ACC112 (cell line): ENCODE measurements around the gene NPEPL1.
"Not testable (repeated sequence)": the region's sequence is repeated elsewhere in the genome, so short reads cannot be mapped to it uniquely, and the experiment has no call there.

Experiments
- H2AFZ ChIP-seq: fragments of 200-600 bp; sonication (generic); one replicate; pipeline ENCODE4 v1.6.0; 2017; ENCODE audit warnings: antibody characterized with exemption, low read length; ENCODE audit not compliant: unreplicated experiment
- H3K27ac ChIP-seq: fragments of 200-600 bp; sonication (generic); 2 replicates; pipeline ENCODE4 v1.5.1; 2014; ENCODE audit warnings: low read depth, mild to moderate bottlenecking, antibody characterized with exemption, low read length, moderate library complexity
- H3K27me3 ChIP-seq: fragments of 200-600 bp; sonication (generic); 2 replicates; pipeline ENCODE4 v1.6.1; 2014; ENCODE audit warnings: mild to moderate bottlenecking, antibody characterized with exemption, low read length, moderate library complexity, mixed read lengths; ENCODE audit not compliant: insufficient read depth
- H3K36me3 ChIP-seq: fragments of 200-600 bp; sonication (generic); 2 replicates; pipeline ENCODE4 v1.6.1; 2016; ENCODE audit warnings: mild to moderate bottlenecking, antibody characterized with exemption, low read length, moderate library complexity, mixed read lengths; ENCODE audit not compliant: insufficient read depth
- H3K4me1 ChIP-seq: fragments of 200-600 bp; sonication (generic); one replicate; pipeline ENCODE4 v1.6.1; 2016; ENCODE audit warnings: low read length, mixed read lengths; ENCODE audit not compliant: insufficient read depth, unreplicated experiment, control insufficient read depth
- H3K4me3 ChIP-seq: fragments of 200-600 bp; sonication (generic); 2 replicates; pipeline ENCODE4 v1.5.1; 2014; ENCODE audit warnings: mild to moderate bottlenecking, low read depth, low read length
- H3K79me2 ChIP-seq: fragments of 200-600 bp; sonication (generic); one replicate; pipeline ENCODE4 v1.6.0; 2016; ENCODE audit warnings: low read length; ENCODE audit not compliant: control insufficient read depth, unreplicated experiment, insufficient read depth

The NPEPL1 gene

DNA sequence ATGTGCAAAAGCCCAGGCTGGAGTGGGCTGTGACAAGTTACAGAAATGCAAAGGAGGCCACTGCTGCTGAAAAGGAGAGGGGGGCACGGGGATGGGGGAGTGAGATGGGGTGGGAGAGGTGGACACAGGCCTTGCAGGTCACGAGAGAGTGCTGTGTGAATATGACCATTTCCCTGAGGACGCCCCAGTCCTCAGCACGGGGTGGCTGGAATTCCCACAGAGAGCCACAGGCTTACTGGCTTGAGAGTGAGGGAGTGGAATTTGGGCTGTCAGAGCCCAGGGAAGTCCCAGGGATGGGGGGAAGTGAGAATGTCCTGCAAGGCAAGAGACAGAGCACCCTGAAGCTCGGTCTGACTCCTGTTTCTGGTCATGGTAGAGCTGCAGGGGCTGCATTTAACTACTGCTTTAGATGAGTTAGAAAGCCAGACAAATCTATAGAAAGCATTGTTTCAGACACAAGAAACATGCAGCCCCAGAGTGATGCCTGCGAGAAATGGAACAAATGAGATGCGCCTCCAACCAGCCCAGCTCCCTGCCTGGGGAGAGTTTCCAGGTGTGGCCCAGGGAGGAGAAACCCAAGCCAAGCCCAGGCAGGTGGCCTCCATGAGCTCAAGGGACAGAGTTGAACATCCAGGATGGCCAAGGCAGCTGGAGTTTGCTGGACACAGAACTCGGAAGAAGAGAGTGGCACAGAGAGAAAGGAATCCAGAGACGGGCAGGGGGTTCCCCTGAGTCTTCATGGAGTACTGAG, 30.5 kb downstream of the NPEPL1 start:
- Histone ChIP-seq H2AFZ (no peak overlapping the region), H3K36me3 (no peaks in the 10 kb centered on the region), H3K27ac (no peak overlapping the region), H3K27me3 (peaks cover 46% of the 10 kb centered on the region), H3K79me2 (no peaks in the 10 kb centered on the region), H3K4me3 (no peak overlapping the region), H3K4me1 (no peaks in the 10 kb centered on the region)

- Histone ChIP-seq H3K36me3 (no peaks in the 10 kb centered on the region), H3K79me2 (no peaks in the 10 kb centered on the region), H3K27ac (no peak overlapping the region), H3K4me1 (no peaks in the 10 kb centered on the region), H3K4me3 (no peak overlapping the region), H3K27me3 (peaks cover 46% of the 10 kb centered on the region), H2AFZ (no peak overlapping the region)
These were observed 31.0 kb downstream of the NPEPL1 start for GRCh38 chr20:58723628-58723984.

- H3K4me3 ChIP-seq, H3K36me3 ChIP-seq, H2AFZ ChIP-seq, H3K4me1 ChIP-seq, H3K79me2 ChIP-seq, H3K27ac ChIP-seq: not testable (repeated sequence)
- H3K27me3 ChIP-seq, result peaks cover 41% of the 10 kb centered on the region
These were observed 33.6 kb downstream of the NPEPL1 start for GRCh38 chr20:58726156-58726555.

- Histone ChIP-seq H3K27me3 (peaks cover 45% of the 10 kb centered on the region), H3K4me3 (no peak overlapping the region), H2AFZ (no peak overlapping the region), H3K27ac (no peak overlapping the region), H3K36me3 (no peaks in the 10 kb centered on the region), H3K4me1 (no peaks in the 10 kb centered on the region), H3K79me2 (no peaks in the 10 kb centered on the region)
These were observed 38.6 kb downstream of the NPEPL1 start for GRCh38 chr20:58731192-58731591.

DNA sequence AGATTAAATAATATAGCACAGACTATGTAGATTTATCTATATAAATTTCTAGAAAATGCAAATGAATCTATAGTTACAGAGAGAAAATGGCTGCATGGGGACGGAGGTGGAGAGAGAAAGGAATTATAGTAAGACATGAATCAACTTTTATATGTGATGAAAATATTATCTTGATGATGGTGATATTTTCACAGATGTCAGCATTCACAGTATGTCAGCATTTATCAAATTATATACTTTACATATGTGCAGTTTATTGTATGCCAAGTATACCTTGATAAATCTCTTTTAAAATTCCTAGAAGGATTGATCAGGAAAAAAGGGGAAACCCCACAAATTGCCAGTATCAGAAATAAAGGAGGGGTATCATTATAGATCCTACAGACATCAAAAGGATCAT, 44.6 kb downstream of the NPEPL1 start:
- H3K36me3 ChIP-seq, result no peaks in the 10 kb centered on the region
- no peak overlapping the region for H3K27ac ChIP-seq
- H3K79me2 ChIP-seq, result no peaks in the 10 kb centered on the region
- no peak overlapping the region for H3K4me3 ChIP-seq
- H3K27me3 ChIP-seq, result peaks cover 83% of the 10 kb centered on the region
- H3K4me1 ChIP-seq, result no peaks in the 10 kb centered on the region
- H2AFZ ChIP-seq, result no peak overlapping the region

DNA sequence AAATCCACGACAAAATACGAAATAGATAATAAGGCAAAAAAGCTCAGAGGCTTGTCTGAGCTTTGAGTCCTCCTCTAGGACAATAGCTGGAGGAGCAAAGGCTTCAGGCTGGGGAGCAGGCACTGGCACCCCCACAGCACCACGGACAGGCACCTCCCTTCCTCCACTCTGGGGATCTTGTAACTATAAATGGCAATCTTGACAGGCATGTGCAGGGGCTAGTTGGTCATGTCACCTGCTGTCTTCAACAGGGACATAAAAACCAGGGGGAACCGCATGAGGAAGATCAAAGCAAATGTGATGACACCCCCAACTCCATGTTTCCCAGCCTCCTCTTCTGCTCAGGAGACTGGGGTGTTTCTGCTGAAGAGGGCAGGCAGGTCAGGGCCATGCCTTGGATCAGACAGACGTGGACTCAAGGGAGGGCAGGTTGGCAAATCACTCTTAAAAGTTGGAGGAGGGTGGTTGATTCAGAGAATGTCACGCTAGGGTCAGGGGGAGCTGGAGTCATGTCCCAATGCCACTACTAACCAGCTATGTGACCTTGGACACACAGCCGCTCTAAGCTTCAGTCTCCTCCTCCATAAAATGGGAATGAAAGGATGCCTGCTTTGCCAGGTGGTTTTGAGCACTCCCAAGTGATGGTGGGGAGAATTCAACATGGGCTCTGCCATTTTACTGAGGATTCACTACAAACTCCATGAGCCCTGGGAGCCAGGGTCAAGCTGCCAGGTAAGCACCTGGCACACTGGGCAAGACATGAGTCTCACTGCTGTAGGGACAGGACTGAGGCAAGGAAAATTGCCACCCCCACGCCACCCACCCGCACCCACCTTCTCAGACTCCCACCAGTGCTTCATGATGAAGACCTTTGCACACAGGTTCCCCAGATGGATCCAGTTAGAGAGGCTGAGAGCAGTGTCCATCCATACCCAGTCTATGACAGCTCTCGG, 48.0 kb downstream of the NPEPL1 start:
- no peak overlapping the region for H3K27ac ChIP-seq
- H3K27me3 ChIP-seq, result peaks cover 84% of the 10 kb centered on the region
- no peak overlapping the region for H2AFZ ChIP-seq
- H3K36me3 ChIP-seq, result no peaks in the 10 kb centered on the region
- no peak overlapping the region for H3K4me3 ChIP-seq
- H3K79me2 ChIP-seq, result no peaks in the 10 kb centered on the region
- no peaks in the 10 kb centered on the region for H3K4me1 ChIP-seq

GRCh38 chr20:58741384-58741783, 48.8 kb downstream of the NPEPL1 start:
- H3K27me3 ChIP-seq, result peaks cover 87% of the 10 kb centered on the region
- no peaks in the 10 kb centered on the region for H3K4me1 ChIP-seq
- H3K4me3 ChIP-seq, result no peak overlapping the region
- no peak overlapping the region for H2AFZ ChIP-seq
- H3K27ac ChIP-seq, result no peak overlapping the region
- H3K79me2 ChIP-seq, result no peaks in the 10 kb centered on the region
- no peaks in the 10 kb centered on the region for H3K36me3 ChIP-seq

DNA sequence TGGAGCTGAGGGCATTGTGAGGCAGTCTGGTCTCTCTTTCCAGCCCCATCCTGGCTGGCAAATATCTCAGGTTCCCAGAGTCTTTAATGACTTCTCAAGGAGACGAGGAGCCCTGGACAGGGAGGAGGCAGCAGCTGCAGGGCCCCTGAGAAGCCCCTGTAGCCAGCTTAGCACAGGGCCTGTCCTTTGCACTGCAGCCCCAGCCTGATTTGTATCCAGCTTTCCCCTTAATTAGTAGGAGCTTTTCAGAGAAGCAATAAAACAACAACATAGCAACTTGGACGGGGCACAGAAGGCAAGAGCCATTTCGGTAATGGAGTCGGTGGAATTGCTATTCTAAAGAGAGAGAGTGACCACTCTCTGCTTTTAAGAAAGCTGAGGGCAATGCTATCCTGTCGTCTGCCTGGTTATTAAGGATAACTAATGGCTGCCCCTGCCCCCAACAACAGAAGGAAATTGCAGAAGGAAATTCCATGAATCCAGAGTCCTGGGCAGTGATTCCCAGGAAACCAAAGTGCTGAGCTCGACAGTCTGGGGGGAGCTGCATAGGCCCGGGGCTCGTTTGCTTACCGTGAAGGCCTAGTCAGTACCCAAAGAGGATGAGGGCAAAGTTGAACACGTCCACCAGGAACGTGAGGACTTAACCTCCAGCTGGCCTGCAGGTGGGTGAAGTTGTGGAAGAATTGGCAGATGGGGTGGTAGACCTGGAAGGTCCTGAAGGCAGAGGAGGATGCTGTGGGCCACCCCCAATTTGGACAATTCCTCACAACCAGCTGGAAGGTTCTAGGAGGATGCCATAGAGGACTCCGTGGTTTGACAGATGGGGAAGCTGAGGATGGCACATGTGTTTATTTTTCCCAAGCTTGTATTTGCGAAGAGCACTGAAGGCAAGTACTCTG, 50.3 kb downstream of the NPEPL1 start:
- H3K27me3 ChIP-seq, result peaks cover 87% of the 10 kb centered on the region
- no peak overlapping the region for H2AFZ ChIP-seq

GRCh38 chr20:58743929-58744534, 51.4 kb downstream of the NPEPL1 start:
- Histone ChIP-seq H2AFZ (no peak overlapping the region), H3K4me1 (no peaks in the 10 kb centered on the region), H3K36me3 (no peaks in the 10 kb centered on the region), H3K27me3 (peaks cover 84% of the 10 kb centered on the region), H3K27ac (no peak overlapping the region), H3K4me3 (no peak overlapping the region), H3K79me2 (no peaks in the 10 kb centered on the region)

More for the DNA sequence above, 50.3 kb downstream of the NPEPL1 start:
- Histone ChIP-seq H3K79me2 (no peaks in the 10 kb centered on the region), H3K27ac (no peak overlapping the region), H3K4me1 (no peaks in the 10 kb centered on the region), H3K36me3 (no peaks in the 10 kb centered on the region), H3K4me3 (no peak overlapping the region)

- Histone ChIP-seq H3K4me1 (no peaks in the 10 kb centered on the region), H3K4me3 (no peak overlapping the region), H2AFZ (no peak overlapping the region), H3K27ac (no peak overlapping the region), H3K79me2 (no peaks in the 10 kb centered on the region), H3K27me3 (peaks cover 81% of the 10 kb centered on the region), H3K36me3 (no peaks in the 10 kb centered on the region)
These were observed 52.2 kb downstream of the NPEPL1 start for GRCh38 chr20:58744836-58745235.
